HG03095 (cell line): ENCODE measurements around the gene FOXK1.

Source experiments
- ATAC-seq: cut with Tn5 transposase; IDR thresholded peaks from one replicate; pipeline ENCODE4 v1.9.1; 2021; ENCODE audit warnings: moderate library complexity; ENCODE audit not compliant: unreplicated experiment

Gene FOXK1

DNA sequence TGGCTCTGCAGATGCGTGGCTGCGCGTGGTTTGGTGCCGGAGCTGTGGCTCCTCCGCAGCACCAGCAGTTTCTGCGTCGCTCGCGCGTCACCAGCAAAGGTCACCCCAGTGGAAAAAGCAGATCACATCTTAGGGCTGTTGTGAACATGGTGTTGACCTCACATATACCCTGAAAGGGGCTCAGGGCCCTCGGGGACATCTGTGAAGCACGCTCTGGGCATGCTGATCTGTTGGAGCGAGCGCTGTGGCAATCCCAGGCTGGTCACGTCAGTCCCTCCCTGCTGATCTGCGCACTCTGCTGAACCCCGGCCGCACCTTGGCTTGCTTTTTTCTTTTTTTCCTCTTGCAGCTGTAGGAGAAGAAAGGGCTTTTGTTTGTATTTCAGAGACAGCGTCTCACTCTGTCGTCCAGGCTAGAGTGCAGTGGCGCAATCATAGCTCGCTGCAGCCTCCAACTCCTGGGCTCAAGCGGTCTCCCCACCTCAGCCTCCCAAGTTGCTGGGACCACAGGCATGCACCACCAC, 60.0 kb downstream of the FOXK1 start:
- no peak for ATAC-seq

DNA sequence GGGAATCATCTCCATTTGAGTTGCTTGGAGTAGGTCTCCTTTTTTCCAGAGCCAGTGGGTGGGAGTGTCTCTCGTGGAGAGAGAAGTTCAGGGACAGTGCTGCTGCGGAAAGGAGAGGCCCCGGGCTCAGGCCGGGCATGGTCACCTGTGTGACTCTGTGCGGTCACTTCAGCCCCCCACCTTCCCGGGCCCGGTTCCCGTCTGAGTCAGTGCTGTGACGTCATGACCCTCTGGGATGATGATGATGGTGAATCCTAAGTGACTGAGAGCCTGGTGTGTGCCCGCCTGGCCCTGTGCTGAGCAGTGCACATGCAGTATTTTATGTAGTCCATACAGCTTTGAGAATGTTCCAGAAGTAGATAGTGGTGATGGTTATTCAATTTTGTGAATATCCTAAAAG, 60.8 kb downstream of the FOXK1 start:
- ATAC-seq, result no peak

DNA sequence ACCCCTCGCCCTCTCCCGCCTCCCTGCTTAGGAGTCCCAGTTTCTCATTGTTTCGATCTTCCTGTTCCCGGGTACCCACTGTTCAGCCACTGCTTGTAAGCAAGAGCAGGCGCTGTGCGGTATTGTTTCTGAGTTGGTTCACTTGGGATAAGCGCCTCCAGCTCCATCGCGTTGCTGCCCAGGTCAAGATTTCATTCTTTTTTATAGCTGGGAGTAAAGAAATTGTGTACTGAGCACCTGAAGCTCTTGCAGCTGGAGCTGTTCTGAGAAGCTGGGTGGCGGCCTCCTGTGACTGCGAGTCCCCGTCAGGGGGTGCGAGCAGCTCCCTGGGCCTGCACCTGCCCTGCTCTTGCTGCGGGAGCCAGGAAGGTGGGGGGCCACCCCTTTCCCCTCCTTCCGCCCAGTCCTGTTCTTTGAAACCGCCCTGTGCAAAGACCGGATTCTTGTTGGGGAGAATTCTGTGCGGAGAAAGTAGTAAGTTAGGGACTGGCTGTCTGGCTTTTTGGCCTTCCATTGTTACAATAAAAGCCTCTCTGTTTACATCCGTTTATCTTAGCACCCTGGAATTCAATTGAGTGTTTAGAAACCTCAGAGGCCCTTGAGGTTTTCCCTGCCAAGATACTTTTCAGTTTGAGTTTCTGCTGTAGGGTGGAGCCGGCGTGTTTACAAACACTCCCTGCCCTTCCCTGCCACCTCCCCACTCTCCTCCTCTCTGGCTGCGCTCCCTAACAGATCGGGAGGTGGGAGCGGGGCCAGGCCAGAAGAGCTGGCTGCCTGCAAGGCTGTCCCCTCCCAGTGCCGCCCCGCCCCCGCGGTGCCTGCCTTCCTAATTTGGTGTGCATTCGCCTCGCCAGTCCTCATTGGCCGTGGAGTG, 62.5 kb downstream of the FOXK1 start:
- peak; percentile 71 for ATAC-seq

DNA sequence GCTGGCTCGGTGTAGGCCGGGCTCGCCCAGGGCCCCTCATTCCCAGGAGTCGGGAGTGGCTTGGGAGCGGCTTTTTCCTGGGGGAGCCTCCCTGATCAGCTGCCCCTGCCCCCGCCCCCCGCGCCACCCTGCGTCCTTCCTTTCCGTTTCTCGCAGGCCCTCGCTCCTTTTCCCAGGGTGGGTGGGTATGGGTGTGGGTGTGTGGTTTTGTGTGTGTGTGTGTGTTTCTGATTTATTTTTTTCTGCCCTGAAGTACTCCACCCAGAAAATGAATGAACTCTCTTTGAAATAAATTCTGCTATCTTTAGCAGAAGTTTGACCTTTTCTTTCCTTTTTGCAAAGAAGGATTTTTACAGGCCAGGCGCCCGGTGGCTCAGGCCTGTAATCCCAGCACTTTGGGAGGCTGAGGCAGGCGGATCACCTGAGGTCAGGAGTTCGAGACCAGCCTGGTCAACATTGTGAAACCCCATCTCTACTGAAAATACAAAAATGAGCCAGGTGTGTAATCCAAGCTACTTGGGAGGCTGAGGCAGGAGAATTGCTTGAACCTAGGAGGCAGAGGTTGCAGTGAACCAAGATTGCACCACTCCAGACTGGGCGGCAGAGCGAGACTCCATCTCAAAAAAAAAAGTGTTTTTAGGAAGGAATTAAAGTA, 63.3 kb downstream of the FOXK1 start:
- ATAC-seq, result peak; percentile 16

DNA sequence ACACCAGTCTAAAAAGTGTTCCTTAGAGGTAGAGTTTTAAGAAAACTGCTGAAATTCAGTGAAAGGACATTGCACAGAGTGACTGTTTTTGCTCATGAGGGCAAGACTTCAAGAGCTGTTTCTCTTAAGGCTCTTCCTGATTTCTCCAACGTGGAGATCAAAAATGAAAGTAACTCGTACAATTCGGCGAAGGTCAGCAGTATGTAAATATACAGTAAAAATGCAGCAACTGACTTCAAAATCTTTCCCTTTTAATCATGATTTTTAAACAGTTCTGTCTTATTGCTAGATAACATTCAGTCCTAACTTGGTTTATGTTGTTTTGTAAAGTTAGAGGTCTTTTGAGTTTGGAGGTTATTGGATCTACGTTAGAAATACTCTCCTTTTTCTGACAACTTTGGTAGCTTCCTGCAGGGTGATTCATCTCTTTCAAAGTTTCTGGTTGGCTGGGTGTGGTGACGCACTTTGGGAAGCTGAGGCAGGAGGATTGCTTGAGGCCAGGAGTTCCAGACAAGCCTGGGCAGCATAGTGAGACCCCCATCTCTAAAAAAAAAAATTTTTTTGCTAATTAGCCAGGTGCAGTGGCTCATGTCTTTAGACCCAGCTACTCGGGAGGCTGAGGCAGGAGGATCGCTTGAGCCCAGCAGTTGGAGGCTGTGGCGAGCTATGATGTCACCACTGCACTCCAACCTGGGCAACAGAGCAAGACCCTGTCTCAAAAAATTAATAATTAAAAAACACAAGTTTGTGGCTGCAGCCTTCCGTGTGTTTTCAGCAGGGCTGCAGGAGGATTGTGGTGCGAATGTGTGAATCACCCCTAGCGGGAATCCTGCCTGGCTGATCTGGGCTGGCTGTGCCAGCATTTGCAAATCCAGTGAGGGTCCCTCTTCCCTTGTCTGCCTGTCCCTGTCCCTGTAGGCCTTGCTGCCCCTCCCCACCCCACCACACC, 64.2 kb downstream of the FOXK1 start:
- no peak for ATAC-seq

DNA sequence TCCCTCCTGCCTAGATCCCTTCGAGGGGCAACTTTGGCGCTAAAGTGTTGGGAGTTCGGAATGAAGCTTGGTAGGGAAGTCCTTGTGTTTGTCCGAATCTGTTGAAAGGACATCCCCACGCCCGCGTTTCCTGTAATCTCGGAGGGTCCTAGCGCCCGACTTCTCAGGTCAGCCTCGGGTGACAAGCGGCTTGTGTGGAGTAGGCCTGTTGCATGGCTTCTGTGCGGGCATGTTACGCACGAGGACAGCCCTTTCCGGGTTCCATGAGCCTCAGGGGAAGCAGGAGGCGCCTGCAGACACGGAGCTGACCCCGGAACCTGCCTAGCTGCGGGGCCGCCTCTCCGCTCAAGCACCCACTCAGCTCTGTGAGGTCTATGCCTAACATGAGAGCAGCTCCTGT, 64.9 kb downstream of the FOXK1 start:
- ATAC-seq, result no peak

DNA sequence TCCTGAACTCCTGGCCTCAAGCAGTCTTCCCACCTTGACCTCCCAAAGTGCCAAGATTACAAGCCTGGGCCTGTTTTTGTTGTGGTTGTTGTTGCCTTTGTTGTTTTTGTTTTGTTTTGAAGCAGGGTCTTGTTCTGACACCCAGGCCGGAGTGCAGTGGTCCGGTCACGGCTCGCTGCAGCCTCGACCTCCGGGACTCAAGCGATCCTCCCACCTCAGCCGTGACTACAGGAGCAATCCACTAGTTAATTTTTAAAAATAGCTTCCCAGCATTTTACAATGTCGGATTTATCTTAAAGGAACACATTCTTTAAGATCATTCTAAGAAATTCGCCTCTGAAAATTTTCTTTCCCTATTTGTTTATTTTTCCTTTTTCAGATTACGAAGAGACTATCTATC, 65.7 kb downstream of the FOXK1 start:
- ATAC-seq, result no peak

DNA sequence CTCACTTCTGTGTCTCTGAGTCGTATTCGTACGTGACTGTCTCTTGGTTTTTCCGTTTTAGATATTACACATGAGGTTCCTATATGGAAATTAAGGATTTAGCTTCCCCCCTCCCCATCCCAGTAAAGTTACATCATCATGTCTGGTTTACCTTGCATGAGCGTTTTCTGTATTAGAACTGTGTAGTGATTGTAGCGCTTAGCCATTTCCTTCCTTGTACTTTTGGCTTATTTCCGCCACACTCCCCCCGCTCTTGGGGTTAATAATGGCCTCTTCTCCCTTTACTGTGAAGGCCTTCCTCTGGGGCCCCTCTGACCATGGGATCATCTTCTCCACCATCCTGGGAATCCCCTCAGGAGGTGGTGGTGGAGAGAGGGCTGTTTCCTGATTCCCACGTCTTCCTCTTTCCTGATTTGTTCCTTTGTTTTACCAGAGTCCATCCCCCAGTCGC, 66.2 kb downstream of the FOXK1 start:
- no peak for ATAC-seq

DNA sequence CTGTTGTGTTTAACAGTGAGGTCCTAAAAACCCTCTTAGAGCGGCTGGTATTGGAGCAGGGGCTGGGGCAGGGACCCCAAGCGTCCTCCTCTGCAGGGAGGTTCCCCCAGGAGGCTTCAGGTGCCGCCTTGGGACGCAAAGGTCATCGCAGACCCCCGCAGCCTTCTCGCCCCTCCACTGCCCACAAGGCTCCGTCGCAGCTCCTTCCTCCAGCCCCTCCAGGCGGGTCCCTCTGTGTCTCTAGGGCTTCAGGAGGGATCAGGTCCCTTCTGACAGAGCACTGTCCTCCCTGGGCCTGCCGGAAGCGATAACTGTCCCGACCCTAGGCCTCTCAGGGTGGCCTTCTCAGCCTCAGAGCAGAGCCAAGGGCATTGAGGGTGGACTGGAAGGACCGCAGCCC, 67.3 kb downstream of the FOXK1 start:
- ATAC-seq, result no peak

DNA sequence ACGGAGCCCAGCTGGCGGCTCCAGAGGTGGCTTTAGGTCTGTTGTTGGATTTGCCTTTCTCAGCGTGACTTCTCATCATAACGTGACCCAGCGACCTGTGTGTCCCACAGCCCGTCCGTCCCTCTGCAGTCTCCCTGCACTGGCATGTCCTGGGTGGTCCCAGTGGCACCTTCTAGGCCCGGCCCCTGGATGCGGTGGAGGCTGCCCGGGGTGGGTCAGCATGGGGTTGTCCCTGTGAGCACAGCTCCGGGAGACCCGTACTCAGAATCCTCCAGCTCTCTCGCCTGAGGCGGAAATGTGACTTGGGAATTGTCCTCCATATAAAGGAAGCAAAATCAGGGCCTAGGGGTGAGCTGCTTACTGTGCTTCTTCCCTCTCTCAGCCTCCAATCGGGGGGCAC, 67.7 kb downstream of the FOXK1 start:
- ATAC-seq, result no peak

DNA sequence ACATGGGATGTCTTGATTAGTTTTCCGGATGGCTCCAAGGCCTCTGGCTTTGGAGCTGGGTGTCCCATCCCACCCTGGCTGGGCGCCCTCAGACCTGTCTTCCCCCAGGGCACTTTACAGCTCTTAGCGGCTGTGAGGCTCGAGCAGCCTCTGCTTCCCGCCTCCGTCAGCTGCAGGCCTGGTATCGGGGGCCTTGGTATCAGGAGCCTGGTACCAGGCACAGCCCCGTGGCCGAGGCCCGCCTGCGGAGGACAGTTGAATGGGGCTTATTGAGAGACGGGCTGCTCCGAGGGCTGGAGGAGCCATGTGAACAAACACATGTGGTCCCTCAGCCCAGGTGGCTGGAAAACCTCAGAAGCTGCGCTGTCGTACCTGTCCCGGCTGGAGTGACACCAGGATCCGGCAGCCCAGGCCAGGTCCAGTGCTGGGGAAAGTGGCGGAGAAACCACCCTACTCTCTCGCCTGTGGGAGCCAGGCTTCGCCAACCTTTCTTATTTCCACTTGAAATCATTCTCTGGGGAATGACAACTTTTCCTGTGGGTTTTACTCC, 69.4 kb downstream of the FOXK1 start:
- no peak for ATAC-seq

DNA sequence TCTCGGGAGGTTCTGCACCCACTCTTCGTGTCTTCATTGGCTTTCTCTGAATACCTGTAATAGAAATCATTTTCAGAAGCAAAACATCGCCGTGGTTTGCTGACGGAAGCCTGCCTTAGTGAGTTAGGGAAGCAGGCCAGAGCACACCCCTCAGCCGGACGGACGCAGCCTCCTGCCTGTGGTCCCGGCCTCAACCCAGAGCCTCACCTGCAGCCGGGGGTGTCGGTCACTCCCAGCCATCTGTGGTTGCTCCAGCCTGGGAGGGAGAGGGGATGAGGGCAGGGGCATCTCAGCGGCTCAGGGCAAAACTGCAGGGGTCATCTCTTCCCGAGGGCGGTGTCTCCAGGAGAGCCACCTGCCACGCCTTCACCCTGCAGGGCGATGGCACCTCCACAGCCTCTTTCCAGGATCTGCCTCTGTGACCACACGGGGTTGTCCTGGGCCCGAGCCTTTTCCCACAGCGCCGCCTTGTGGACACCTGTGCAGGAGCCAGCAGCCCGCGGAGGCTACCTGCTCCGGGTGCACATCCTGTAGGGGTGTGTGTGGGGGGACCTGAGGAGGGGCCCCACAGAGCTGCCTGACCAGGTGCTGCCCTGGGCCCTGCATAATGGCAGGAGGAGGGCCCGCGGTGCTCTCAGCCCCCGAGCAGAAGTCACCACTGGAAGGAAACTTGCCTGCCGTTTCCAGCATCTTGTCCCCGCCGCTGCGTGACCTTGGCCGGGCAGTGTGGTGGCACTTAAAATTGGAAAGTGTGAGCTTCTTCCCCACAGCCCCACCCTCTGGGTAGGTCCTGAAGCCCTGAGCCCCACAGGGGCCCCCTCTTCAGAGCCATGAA, 71.7 kb downstream of the FOXK1 start:
- ATAC-seq, result peak; percentile 50

DNA sequence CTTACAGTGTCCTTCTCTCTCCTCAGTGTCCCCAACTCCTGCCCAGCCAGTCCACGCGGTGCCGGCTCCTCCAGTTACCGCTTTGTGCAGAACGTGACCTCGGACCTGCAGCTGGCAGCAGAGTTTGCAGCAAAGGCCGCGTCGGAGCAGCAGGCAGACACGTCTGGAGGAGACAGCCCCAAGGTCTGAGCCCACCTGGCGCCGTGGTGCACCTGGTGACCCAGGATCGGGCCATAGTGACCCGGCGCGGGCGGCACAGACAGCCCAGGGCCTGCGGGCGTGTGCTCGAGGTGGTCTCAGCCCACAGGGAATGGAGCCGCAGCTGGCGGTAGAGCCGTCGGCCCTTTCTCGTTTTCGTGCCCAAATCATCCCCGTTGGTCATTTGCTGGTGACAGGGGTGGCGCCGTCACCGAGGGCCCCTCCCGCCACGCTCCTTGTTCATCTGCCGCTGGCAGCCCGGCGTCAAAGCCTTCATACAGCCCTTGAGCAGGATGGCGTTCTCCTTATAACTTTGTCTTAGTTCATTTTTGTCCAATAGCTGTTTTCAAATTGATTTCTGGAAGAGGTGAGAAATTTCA, 72.4 kb downstream of the FOXK1 start:
- ATAC-seq, result no peak

DNA sequence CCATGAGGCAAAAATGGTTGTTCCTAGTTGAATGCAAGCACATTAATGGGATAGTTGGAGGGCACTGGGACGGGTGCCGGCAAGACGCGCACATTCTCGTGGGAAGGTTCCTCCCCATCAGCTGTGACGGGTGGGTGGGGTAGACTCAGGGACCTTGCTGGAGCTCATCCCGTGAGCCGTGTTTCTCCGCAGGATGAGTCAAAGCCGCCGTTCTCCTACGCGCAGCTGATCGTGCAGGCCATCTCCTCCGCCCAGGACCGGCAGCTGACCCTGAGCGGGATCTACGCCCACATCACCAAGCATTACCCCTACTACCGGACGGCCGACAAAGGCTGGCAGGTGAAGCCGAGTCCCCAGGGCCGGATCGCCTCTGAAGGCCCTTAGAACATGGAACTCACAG, 73.0 kb downstream of the FOXK1 start:
- ATAC-seq, result no peak

DNA sequence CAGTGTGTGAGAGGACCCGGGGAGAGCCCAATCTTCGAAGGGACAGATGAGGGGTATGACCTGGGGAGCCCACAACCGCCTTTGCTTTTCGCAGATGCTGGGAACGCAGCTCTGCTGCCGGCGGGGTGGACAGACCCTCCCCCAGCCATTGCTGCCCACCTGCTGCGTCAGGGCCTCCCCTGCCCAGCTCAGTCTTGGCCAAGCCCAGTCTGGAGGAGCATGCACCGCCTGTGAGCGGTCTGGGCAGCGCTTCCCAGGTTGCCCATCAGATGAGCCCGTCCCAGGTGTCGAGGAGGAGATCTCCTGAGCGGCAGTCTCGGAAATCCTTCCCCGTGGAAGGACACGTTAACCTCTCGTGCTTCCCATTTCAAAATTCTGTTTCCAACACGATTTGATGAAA, 76.0 kb downstream of the FOXK1 start:
- no peak for ATAC-seq

DNA sequence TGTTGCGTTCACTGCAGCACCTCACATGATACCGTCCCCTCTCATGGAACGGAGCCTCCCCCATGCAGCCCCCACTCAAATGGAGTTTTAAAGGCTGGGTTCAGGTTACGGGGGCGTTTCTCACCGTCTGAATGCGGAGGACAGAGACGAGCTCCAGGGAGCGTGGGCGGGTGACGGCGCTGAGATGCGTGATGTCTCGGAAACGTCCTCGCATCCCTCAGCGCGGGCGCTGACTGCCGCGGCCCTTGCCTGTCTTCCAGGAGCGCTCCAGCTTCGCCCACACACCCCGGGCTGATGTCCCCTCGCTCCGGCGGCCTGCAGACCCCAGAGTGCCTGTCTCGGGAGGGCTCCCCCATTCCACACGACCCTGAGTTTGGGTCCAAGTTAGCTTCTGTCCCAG, 76.7 kb downstream of the FOXK1 start:
- ATAC-seq, result no peak

DNA sequence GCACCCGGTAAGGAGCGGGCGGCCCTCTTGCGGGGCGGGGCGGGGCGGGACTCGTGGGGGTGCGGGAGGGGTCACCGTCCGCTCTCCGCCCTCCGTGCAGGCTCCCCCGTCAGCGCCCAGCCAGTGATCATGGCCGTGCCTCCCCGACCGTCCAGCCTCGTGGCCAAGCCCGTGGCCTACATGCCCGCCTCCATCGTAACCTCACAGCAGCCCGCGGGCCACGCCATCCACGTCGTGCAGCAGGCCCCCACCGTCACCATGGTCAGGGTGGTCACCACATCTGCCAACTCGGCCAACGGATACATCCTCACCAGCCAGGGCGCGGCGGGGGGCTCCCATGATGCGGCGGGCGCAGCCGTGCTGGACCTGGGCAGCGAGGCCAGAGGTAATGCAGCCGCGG, 77.1 kb downstream of the FOXK1 start:
- no peak for ATAC-seq

DNA sequence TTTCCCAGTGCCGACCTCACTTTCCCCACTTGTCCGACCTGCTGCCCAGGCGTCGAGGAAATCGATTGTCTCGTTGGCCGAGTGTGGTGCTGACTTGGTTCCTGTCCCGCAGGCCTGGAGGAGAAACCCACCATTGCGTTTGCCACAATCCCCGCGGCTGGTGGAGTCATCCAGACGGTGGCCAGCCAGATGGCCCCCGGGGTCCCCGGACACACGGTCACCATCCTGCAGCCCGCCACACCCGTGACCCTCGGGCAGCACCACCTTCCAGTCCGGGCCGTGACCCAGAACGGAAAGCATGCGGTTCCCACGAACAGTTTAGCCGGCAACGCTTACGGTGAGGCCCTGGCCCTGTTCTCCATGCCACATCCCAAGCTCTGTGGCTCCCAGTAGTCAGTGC, 78.9 kb downstream of the FOXK1 start:
- no peak for ATAC-seq
